M059J (cell line): ENCODE measurements around the gene CACNB4. TPM values are rescaled to one million over a fixed set of nuclear protein-coding genes. Genes with fewer than 3 reads are reported as not detected.
A peak's percentile ranks its signal among the peaks of the same experiment; 100 is the strongest.
"Not testable (repeated sequence)": the region's sequence is repeated elsewhere in the genome, so short reads cannot be mapped to it uniquely, and the experiment has no call there.

Source experiments
- DNase-seq: peaks from one replicate; pipeline ENCODE4 v3.0.0-alpha.2; 2012; ENCODE audit warnings: low read depth
- total RNA-seq: library from RNA; depleted of rRNA; stranded (reverse); fragments of >200 nt; shearing (Covaris generic); gene quantifications from 2 replicates; pipeline ENCODE4 v1.2.3, GENCODE V29; 2014

CACNB4 gene
- total RNA-seq, 1 experiment from 2014 or later, result not detected

DNA sequence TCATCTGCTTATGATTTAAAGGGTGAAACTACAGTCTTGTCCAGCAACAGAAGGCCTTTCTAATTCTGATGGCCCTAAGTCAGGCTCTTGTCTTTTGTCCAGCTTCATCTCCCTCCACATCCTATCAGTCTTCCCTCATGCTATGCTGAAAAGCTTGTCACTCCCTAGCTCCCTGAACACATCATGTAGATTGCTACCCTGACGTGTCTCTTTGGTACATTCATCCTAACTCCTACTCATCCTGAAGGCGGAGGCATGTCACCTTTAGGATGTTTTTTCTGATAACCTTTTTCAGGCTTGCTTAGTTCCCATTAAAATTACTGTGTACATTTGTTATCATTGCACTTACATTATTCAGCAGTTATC lies 192.2 kb downstream of the CACNB4 start:
- DNase-seq, result no peak

DNA sequence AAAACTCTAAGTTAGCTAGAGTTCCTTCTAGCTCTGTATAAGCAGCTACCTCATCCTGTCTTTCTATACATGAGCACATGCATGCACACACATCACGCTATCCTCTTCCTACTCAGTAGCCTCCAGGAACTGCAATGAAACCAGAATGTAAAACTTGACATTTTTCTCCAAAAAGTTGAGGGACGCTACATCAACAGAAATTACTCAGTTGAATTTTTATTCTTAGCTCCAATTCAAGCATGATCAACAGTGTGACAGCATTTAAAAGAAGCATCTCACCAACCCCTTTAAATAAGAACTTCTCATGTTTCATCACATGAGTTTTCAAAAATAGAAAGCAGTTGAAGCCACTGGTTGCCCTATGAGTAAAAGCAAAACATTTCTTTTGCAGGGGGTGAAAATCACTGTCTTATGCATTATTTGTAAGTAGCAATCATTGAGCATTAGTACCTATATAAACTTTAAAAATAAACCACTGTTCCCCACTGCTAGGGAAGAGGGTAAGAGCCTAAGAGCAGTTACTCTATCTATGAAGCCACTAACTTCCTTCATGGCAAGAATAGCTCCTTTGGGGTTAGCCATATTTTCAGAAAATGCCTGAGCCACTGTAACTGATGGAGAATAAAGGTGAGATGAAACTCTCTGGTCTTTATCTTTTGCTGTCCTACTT lies 192.7 kb downstream of the CACNB4 start:
- DNase-seq, result no peak

GRCh38 chr2:151904807-151905206 lies 194.0 kb downstream of the CACNB4 start:
- no peak for DNase-seq

- DNase-seq, result no peak
Measured at GRCh38 chr2:151904021-151904420, 194.8 kb downstream of the CACNB4 start.

DNA sequence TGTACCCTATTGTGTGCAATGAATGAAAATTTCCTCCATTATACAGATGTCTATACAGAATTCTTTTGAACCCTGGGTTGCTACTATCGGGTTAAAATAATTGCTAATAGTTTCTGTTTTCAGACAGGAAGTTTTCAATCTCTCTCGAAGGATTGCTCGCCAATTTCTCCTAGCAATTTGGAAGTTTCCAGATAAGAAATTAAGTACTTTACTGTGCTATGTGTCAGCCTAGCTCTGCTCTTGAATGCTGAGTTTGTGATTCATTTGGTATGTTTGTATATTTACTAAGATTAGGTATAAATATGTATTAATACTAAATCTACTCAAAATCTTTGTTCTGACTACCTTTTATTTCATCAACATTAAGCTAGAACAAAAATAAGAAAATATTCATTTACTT lies 196.0 kb downstream of the CACNB4 start:
- no peak for DNase-seq

- DNase-seq, result no peak
Measured at GRCh38 chr2:151900331-151900730, 198.5 kb downstream of the CACNB4 start.

GRCh38 chr2:151899156-151899555 lies 199.7 kb downstream of the CACNB4 start:
- DNase-seq, result no peak

DNA sequence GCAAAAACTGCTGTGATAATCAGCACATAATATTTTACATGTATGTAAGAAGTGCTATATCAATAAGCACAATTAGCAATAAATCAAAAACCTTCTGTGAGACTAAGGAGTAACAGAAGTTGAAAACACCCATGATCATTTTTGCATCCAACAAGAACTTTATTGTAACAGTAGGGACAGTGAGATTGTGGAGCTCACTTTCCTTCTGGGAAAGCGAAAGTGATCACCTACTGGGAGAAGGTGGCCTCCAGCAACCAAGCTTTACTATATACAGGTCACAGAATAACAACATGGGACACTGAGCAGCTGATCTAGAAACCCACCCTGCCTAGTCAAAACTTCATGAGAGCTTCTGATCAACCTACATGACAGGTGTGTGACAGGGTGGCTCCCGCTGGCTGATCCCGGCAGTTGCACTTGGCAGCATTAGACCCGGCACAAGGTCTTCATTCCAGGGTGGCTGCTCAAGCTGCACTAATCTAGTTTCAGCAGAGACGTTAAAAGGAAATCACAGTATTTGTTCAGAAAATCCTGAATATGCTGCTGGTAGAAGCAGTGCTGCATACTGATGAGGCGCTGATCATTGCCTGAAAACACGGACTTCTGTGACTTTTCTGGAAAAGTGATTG lies 207.2 kb downstream of the CACNB4 start:
- peak; percentile 9 for DNase-seq

DNA sequence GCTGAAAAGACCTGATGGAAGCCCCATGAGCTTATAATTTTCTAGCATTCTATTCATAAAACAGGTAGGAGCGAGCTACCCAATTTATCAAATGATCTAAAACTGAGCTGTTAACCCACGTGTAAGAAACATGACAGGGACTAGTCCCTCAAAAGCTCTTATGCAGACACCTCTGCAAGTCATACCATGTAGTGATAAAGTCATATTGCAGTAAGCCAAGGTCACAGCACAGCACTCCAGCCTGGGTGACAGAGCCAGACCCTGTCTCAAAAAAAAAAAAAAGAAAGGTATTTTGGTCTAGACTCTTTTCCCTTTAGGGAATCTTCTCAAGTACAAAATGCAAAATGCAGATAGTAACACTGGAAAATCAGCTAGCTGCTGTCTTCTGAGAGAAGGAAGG lies 211.7 kb downstream of the CACNB4 start:
- DNase-seq, result no peak

- no peak for DNase-seq
Measured at GRCh38 chr2:151886241-151886640, 212.6 kb downstream of the CACNB4 start.

GRCh38 chr2:151882786-151883445 lies 215.9 kb downstream of the CACNB4 start:
- no peak for DNase-seq

DNA sequence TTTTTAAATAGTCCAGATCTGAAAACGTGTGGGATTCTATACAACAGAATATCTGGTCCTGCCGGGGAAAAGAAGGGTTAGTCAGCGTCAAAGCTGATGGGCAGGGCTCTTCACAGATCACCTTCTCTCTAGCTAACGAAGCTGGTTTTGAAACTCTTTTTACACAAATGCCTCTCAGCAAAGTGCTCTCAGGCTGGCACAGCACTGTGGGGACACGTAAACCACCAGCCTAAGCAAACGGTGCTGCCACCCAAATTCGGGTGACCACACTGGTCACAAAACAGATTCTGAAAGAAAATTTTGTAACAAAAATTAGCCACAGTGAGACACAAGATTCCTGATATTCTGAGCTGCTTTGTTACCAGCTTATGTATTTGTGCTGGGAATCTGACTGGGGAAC lies 217.5 kb downstream of the CACNB4 start:
- no peak for DNase-seq

DNA sequence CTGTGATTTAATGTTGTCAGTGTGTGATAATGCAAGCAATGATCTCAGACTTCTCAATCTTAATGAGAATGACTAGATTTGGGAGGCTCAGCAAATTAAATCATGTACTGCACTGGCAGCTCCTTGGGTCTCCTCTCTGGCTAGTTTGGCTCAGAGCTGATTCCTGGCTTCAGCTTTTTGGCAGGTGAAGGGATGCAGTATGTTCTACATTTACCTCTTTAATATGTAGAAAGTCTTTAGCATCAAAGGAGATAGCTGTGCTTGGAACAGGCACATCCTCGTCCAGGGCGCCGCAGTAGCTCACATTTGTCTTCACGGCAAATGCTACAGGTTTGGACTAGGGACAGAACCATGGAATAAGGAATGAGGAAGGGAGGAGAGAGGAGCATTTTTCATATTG lies 218.3 kb downstream of the CACNB4 start:
- DNase-seq, result no peak

DNA sequence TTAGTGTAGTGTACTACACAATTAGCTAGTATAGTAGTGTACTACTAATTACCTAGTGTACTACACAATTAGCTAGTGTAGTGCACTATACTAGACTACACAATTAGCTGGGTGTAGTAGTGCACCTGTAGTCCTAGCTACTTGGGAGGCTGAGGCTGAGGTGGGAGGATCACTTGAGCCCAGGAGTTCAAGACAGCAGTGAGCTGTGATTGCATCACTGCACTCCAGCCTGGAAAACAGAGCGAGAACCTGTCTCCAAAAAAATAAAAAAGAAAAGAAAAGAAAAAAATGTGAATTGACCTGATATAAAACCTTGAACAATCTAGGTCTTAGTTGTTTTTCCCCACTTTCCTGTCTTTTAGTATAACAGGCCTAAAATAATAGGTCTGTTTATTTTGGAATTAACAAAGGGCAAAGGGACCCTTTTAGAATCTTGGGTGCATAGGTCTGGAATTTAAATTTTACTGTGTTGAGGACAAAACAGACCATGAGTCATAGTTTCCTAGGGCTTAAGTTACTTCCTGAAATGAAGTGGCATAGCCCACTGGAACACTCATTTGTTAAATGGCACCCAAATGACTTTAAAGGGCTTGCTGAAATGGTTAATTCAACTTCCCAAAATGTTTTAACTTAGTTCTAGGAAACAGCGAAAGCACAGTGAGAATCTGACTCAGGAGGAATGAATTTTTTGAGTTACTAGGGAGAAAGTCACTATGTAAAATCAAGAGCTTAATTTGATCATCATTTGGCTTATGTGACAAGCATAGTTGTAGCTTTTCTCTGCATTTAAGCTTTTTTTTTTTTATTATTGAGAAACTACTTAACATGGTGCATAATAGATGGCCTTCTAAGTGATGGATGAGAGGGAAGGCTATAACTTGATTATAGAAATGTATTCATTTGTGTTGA lies 219.9 kb downstream of the CACNB4 start:
- peak; percentile 68 for DNase-seq

- DNase-seq, result no peak
Measured at GRCh38 chr2:151878204-151878603, 220.6 kb downstream of the CACNB4 start.

DNA sequence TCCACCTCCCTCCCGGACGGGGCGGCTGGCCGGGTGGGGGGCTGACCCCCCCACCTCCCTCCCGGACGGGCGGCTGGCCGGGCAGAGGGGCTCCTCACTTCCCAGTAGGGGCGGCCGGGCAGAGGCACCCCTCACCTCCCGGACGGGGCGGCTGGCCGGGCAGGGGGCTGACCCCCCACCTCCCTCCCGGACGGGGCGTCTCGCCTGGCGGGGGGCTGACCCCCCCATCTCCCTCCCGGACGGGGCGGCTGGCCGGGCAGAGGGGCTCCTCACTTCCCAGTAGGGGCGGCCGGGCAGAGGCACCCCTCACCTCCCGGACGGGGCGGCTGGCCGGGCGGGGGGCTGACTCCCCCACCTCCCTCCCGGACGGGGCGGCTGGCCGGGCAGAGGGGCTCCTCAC lies 223.2 kb downstream of the CACNB4 start:
- DNase-seq, result not testable (repeated sequence)

DNA sequence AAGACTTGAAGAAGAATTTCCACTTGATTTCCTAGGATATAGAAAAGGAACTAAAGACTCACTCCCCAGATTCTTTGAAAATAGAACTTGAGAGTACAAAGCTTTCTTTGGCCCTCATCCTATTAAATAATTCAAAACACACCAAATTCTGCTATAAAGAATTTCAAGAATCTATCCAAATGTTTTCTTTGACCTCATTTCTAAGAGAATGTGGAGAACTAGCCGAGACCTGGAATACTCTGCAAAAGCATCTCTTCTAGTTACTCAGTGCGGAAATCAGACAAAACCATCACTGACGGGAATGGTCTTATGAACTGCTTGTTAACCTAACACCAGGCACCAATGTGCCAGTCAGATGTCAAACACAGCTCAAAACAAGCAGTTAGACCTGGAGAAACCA lies 226.4 kb downstream of the CACNB4 start:
- no peak for DNase-seq

DNA sequence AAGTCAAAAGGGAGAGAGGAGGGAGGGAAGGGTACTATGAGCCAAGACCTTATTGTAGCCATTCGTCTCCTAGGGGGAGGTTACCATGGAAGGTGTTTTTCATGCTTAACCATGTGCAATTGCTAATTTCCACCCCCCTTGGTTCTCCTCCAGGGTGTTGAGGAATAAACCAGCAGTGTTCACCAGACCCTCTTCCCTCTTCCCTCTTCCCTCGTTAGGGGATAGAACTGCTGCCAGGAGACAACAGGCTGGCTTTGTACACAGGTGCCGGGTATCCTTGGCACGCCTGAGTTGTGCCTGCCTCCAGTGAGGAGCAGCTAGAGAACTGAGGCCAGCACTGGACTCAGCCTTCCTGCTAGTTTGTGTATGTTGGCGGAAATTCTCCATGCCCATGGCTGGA lies 229.6 kb downstream of the CACNB4 start:
- no peak for DNase-seq

DNA sequence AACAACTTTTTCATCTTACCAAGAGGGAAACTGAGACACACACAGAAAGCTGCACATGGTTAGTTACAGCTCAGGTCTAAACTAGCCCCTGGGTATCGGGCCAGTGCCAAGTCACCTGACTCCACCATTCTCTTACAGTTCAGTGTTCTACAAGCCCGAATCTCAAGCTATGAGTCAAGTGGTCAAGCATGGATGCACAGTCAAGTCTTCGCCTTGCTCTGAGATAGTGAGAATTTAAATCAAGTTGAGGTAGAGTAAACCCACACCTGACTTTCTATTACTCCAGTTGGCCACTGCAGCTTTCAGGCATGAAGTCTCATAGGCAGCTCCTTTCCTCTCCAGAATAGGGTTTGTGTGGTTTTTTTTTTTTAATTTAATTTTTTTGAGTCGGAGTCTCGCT lies 236.1 kb downstream of the CACNB4 start:
- no peak for DNase-seq

DNA sequence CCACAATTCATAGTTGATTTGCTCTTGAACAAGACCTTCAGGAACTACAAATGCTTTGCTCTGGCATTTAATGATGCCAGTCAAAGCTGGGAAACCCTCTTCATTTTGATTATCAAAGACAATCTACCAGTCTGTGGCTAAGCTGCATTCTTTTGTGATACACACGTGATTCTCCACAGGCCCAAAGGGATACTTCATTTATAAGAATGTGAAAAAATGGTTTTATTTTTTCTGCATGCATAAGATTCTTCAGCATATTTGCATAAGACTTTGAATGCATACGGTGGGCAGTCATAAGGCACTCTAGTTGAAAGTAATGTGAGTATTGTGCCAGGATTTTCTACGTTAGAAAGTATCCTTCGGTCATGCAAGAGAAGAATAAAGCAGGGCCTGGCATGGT lies 237.7 kb downstream of the CACNB4 start:
- peak; percentile 31 for DNase-seq

DNA sequence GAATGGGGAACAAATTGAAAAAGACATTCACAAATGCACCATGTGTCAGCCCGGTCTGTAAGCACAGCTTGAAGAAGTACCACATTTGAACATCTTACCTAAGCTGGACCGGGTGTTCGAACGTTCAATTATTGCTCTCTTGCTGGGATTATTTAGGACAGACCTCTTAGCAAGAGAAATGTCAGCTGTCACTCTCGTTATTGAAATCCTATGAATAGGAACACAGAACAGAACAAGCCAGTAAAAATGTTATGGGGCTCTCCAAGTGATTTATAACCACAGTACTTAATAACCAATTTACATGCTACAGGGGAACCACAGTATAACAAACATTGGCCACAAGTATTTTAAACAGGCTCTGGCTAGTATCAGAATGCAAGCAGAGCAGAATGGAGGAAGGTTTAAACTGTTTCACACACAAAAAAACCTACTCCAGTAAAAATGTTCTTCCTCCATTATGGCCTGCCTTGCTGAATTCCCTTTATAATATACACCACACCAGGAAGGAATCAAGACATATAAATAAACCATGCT lies 238.2 kb downstream of the CACNB4 start:
- peak; percentile 43 for DNase-seq

DNA sequence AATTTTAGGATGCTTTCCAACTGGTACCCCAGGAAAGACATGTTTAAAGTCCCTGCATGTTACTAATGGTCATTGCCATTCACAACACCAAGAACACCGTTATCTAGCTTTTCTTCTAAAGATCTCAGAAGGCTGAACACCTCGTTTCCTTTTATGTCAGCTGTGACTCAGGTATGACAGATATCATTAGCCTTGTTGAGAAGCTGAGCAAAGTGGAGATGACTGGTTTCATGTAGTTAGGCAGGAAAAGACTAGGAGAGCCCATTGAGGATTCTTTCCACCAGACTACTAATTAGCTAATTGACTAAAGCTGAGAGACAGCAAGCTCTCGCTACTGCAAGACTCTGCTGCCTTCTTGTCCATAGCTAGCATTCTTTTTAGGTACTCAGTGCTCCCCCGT lies 238.6 kb downstream of the CACNB4 start:
- DNase-seq, result peak; percentile 16
